ENCODE results near the gene IL23A.
"Not testable (repeated sequence)": the region's sequence is repeated elsewhere in the genome, so short reads cannot be mapped to it uniquely, and the experiment has no call there.

DNA sequence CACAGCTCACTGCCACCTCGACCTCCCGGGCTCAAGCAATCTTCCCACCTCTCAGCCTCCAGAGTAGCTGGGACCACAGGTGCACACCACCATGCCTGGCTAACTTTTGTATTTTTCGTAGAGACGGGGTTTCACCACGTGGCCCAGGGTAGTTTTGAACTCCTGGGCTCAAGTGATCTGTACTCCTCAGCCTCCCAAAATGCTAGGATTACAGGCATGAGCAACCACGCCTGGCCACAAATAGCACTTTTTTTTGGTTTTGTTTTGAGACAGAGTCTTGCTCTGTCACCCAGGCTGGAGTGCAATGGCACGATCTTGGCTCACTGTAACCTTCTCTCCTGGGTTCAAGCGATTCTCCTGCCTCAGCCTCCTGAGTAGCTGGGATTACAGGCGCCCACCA lies 8.6 kb downstream of the IL23A start:
- TF ChIP-seq, protein P1, sequence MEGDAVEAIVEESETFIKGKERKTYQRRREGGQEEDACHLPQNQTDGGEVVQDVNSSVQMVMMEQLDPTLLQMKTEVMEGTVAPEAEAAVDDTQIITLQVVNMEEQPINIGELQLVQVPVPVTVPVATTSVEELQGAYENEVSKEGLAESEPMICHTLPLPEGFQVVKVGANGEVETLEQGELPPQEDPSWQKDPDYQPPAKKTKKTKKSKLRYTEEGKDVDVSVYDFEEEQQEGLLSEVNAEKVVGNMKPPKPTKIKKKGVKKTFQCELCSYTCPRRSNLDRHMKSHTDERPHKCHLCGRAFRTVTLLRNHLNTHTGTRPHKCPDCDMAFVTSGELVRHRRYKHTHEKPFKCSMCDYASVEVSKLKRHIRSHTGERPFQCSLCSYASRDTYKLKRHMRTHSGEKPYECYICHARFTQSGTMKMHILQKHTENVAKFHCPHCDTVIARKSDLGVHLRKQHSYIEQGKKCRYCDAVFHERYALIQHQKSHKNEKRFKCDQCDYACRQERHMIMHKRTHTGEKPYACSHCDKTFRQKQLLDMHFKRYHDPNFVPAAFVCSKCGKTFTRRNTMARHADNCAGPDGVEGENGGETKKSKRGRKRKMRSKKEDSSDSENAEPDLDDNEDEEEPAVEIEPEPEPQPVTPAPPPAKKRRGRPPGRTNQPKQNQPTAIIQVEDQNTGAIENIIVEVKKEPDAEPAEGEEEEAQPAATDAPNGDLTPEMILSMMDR (IDR thresholded peaks at IDR 0.05) = not testable (repeated sequence)
- TF ChIP-seq POLR2A (IDR thresholded peaks at IDR 0.05) = not testable (repeated sequence)

Data from body of pancreas (tissue), 4 donors.